ENCODE results near the gene MED13. TPM values are rescaled to one million over a fixed set of nuclear protein-coding genes. Genes with fewer than 3 reads are reported as not detected.
"Not testable (repeated sequence)": the region's sequence is repeated elsewhere in the genome, so short reads cannot be mapped to it uniquely, and the experiment has no call there.

MED13 gene
- total RNA-seq, 2 donors from 2014 or later: 37.4 to 41.5 TPM

DNA sequence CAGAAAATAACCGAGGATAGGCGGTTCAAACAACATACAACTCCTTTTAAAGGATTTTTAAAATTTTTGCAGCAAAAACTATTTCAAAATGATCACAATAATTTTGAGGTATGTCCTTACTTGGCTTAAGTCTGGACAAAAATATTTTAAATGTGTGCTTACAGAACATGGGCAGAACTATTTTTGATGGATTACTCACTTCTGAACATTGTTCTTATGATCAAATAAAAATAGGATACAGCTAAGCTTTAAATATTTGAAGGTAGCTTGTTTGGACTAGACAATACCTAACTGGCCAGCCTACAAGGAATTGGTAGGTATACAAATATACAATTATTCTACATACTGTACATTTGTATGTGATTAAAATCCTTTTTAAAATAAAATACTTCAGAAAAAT is 123.0 kb downstream of the MED13 start:
- ATAC-seq: no peak

DNA sequence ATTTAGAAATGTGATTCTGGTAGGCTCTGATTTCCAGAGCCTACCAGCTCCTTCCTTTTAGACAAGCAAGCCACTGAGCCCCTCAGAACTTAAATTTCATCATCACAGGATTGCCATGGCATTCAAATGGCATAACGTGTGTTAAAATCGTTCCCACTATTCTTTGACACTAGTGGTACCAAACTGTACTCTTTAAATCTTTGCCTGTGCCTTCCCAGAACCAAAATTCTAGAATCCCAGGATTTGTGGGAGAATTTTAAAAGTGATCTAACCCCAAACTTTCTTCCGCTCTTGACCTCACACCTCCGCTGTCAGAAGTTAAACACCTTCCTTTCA is 137.0 kb downstream of the MED13 start:
- Histone ChIP-seq H3K4me3 (peak overlapping the region in 1 of 2 donors; percentile 60), H3K27ac (peak overlapping the region in 3 of 4 donors; percentile 70 to 88 (median 79)), H3K27me3 (no peaks in the 10 kb centered on the region), H3K36me3 (replicated peaks in 1 of 2; ENCODE audit: insufficient read depth in 1 of 2, low read depth in 2 of 2) (peaks cover 0 to 2% of the 10 kb centered on the region in 2 donors), H3K4me1 (peaks cover 12% of the 10 kb centered on the region), H3K9me3 (no peaks in the 10 kb centered on the region)
- no peak for ATAC-seq
- DNase-seq: no peak
- 38 to 39% methylated on average over 4 of the region's 4 CpGs for WGBS, 2 donors
- intact Hi-C loops (cut with DNase I): no loop called here
- TF ChIP-seq, protein P1, sequence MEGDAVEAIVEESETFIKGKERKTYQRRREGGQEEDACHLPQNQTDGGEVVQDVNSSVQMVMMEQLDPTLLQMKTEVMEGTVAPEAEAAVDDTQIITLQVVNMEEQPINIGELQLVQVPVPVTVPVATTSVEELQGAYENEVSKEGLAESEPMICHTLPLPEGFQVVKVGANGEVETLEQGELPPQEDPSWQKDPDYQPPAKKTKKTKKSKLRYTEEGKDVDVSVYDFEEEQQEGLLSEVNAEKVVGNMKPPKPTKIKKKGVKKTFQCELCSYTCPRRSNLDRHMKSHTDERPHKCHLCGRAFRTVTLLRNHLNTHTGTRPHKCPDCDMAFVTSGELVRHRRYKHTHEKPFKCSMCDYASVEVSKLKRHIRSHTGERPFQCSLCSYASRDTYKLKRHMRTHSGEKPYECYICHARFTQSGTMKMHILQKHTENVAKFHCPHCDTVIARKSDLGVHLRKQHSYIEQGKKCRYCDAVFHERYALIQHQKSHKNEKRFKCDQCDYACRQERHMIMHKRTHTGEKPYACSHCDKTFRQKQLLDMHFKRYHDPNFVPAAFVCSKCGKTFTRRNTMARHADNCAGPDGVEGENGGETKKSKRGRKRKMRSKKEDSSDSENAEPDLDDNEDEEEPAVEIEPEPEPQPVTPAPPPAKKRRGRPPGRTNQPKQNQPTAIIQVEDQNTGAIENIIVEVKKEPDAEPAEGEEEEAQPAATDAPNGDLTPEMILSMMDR (IDR thresholded peaks at IDR 0.05): no peak
- no peak for TF ChIP-seq POLR2A (IDR thresholded peaks at IDR 0.05)

More for the DNA sequence above, 123.0 kb downstream of the MED13 start:
- H3K9me3 ChIP-seq: no peaks in the 10 kb centered on the region
- H3K27ac ChIP-seq: no peak overlapping the region
- TF ChIP-seq, protein P1 (IDR thresholded peaks at IDR 0.05): no peak
- TF ChIP-seq POLR2A (IDR thresholded peaks at IDR 0.05): no peak
- DNase-seq: no peak
- WGBS, 2 donors: 89 to 90% methylated on average over 2 of the region's 2 CpGs
- peaks cover 8% of the 10 kb centered on the region for H3K4me1 ChIP-seq
- H3K4me3 ChIP-seq: no peak overlapping the region
- intact Hi-C loops (cut with DNase I): no loop called here
- H3K36me3 ChIP-seq (replicated peaks in 1 of 2; ENCODE audit: insufficient read depth in 1 of 2, low read depth in 2 of 2): peaks cover 8 to 10% of the 10 kb centered on the region in 2 donors
- no peaks in the 10 kb centered on the region for H3K27me3 ChIP-seq

DNA sequence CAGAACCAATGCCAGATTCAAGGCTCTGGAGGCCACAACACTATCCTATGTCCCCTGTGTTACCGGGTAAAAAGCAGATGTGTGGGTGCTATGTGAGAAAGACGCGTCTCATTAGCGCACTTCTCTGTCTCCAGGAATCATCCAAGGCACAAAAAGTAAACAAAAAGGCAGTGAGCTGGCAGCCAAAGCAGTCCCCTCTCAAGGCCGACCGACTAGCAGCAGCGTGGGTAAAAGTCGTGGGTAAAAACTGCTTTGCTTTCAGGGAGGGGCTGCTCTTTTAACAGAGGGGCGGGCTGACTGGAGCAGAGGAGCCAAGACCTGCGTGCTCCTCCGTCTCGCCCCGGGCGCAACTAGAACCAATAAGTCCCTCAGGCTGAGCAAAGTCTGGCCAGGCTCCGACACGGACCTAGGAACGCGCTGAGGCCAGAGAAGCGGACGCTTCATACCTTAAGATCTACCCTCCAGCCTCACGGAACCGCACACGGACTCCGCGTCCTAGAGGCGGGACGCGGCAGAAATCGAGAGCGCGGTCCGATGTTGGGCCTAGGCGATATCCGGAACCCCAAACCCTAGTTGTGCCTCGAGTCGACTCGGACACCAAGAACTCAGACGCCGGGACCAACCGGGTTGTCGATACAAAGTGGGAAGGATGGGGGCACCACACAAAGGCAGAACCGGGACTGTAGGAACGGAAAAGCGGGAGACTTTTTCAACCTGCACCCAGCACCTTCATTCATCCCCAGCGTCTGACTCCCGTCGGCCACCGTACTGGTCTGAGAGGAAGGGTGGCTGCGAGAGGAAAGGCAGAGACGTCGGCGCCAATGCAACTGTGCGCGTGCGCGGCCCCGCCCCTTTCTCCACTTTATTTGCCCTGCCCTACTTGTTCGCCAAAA is 137.6 kb downstream of the MED13 start, which contains the start of gene INTS2:
Gene INTS2 (minus strand): TSS at position 775 of the 893 bp plus-strand sequence. CDS start 1,338 bp downstream, outside the sequence.
- H3K27ac ChIP-seq: peak within 1 kb of the TSS; percentile 70 to 88 (median 80)
- peaks cover 0 to 2% of the 10 kb centered on the region in 2 donors for H3K36me3 ChIP-seq (replicated peaks in 1 of 2; ENCODE audit: insufficient read depth in 1 of 2, low read depth in 2 of 2)
- H3K4me1 ChIP-seq: peaks cover 12% of the 10 kb centered on the region
- H3K4me3 ChIP-seq: peak within 1 kb of the TSS; percentile 33 to 60
- ATAC-seq (peak; percentile 98), DNase-seq (peak; percentile 95 to 97 (median 96))
- 0% methylated on average over 14 to 58 of the region's 58 CpGs for WGBS, 2 donors
- no peaks in the 10 kb centered on the region for H3K9me3 ChIP-seq
- TF ChIP-seq, protein P1 (IDR thresholded peaks at IDR 0.05): peak in 1 of 7 experiments; percentile 17
- peak; percentile 22 to 87 (median 84) for TF ChIP-seq POLR2A (IDR thresholded peaks at IDR 0.05)
- intact Hi-C loops (cut with DNase I): no loop called here
- H3K27me3 ChIP-seq: no peaks in the 10 kb centered on the region

DNA sequence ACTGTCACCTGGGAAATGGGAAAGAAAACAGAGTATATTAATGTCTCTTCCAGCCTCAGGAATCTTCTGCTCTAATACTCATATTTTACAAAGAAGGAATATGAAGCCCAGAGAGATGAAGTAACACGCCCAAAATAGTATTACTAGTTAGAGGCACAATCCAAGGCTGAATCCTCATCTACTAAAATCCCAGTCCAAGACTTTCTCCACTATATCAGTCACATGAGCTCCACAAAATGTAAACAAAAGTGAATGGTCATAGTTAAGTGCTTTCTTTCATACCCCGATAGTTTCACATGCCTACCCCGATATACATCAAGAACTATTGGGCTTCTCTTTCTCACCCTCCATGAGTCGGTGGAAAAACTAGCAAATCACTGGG is 138.3 kb downstream of the MED13 start:
- 7 to 8% methylated on average over 4 of the region's 4 CpGs for WGBS, 2 donors
- ATAC-seq: no peak

DNA sequence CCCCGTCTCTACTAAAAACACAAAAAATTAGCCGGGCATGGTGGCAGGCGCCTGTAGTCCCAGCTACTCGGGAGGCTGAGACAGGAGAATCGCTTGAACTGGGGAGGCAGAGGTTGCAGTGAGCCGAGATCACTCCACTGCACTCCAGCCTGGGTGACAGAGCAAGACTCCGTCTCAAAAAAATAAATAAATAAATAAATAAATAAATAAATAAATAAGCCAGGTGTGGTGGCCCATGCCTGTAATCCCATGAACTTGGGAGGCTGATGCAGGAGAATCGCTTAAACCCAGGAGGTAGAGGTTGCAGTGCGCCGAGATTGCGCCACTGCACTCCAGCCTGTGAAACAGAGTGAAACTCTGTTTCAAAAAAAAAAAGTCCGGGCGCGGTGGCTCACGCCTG is 149.9 kb downstream of the MED13 start:
- H3K36me3 ChIP-seq (replicated peaks in 1 of 2; ENCODE audit: insufficient read depth in 1 of 2, low read depth in 2 of 2); ATAC-seq; H3K4me1 ChIP-seq; H3K9me3 ChIP-seq; H3K27me3 ChIP-seq; H3K27ac ChIP-seq; DNase-seq; H3K4me3 ChIP-seq; intact Hi-C loops (cut with DNase I): not testable (repeated sequence)
- WGBS, 2 donors: 94 to 97% methylated on average over 15 of the region's 15 CpGs

More for the DNA sequence above, 138.3 kb downstream of the MED13 start:
- H3K4me3 ChIP-seq: peak overlapping the region in 1 of 2 donors; percentile 60
- H3K4me1 ChIP-seq: peaks cover 12% of the 10 kb centered on the region
- TF ChIP-seq, protein P1 (IDR thresholded peaks at IDR 0.05): no peak
- TF ChIP-seq POLR2A (IDR thresholded peaks at IDR 0.05): no peak
- intact Hi-C loops (cut with DNase I): no loop called here
- no peak for DNase-seq
- peaks cover 0 to 2% of the 10 kb centered on the region in 2 donors for H3K36me3 ChIP-seq (replicated peaks in 1 of 2; ENCODE audit: insufficient read depth in 1 of 2, low read depth in 2 of 2)
- no peaks in the 10 kb centered on the region for H3K9me3 ChIP-seq
- H3K27me3 ChIP-seq: no peaks in the 10 kb centered on the region
- peak overlapping the region; percentile 70 to 88 (median 80) for H3K27ac ChIP-seq
